Measurements from ENCODE around the gene PLXNA4. TPM values are rescaled to one million over a fixed set of nuclear protein-coding genes. Genes with fewer than 3 reads are reported as not detected.
A peak's percentile ranks its signal among the peaks of the same experiment; 100 is the strongest.

Gene PLXNA4
- total RNA-seq, 2 donors from 2014 or later, result 0.41 to 2.8 TPM

- Histone ChIP-seq H3K36me3 (no peaks in the 10 kb centered on the region), H3K27ac (no peak overlapping the region), H3K4me3 (no peak overlapping the region), H3K4me1 (replicated peaks) (no peaks in the 10 kb centered on the region), H3K9me3 (no peaks in the 10 kb centered on the region), H3K27me3 (replicated peaks; ENCODE audit: insufficient read depth) (no peaks in the 10 kb centered on the region)
- 93% methylated on average over 4 of the region's 4 CpGs for WGBS
- TF ChIP-seq POLR2A (IDR thresholded peaks at IDR 0.05) (no peak), CTCF (IDR thresholded peaks at IDR 0.05) (no peak), POLR2AphosphoS5 (IDR thresholded peaks at IDR 0.05) (no peak)
- intact Hi-C loops (cut with DNase I), result no loop called here
- DNase-seq (ENCODE audit: low spot score), result no peak
Measured at GRCh38 chr7:132115028-132115427, 461.2 kb downstream of the PLXNA4 start.

- Histone ChIP-seq H3K27me3 (replicated peaks; ENCODE audit: insufficient read depth) (no peaks in the 10 kb centered on the region), H3K9me3 (no peaks in the 10 kb centered on the region), H3K27ac (no peak overlapping the region), H3K4me1 (replicated peaks) (no peaks in the 10 kb centered on the region), H3K36me3 (no peaks in the 10 kb centered on the region), H3K4me3 (no peak overlapping the region)
- TF ChIP-seq POLR2AphosphoS5 (IDR thresholded peaks at IDR 0.05) (no peak), CTCF (IDR thresholded peaks at IDR 0.05) (no peak), POLR2A (IDR thresholded peaks at IDR 0.05) (no peak)
- DNase-seq (ENCODE audit: low spot score), result no peak
- intact Hi-C loops (cut with DNase I), result no loop called here
- 86% methylated on average over 9 of the region's 9 CpGs for WGBS
Measured at GRCh38 chr7:132114411-132114810, 461.9 kb downstream of the PLXNA4 start.

DNA sequence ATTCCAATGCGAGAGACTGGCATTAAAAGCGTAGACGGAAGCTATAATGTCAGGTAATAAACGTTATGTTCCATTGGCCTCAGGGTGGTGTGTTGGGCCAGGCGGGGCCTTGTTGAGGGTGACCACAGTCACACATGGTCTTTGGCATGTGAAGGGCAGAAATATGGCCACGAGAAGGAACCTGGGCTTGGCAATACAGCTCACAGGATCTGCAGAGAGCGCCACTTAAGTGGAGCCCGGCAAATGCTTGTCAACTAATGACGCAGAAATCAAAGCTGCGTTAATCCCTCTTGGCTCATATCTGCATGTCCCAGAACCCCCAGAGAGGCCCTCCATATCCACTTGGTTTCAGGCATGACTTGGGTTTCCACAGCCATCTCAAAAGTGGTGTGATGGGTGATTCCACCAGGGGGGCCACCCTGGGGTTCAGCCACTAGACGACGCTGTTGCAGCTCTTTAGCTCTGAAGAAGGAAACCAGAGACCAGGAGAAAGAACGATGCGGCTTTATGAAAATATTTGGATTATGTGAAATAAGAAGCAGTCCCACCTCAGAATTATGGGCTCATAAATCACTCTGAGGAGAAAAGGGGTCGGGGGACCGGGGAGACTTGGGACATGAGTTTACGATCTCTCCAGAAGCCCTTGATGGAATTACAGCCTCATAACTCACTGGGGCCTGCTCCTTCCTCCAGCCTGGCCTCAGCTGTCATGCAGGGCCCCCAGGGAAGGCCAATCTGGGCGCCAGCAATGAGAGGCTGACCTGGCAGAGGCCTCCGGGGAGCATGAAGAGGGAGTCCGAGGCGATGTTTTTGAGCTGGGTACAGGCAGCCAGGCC lies 462.5 kb downstream of the PLXNA4 start:
- 44% methylated on average over 21 of the region's 21 CpGs for WGBS
- TF ChIP-seq CTCF (IDR thresholded peaks at IDR 0.05), result peak in 3 of 4 experiments; percentile 13 to 23 (median 18)
- no peak for TF ChIP-seq POLR2A (IDR thresholded peaks at IDR 0.05)
- TF ChIP-seq POLR2AphosphoS5 (IDR thresholded peaks at IDR 0.05), result no peak
- H3K9me3 ChIP-seq, result no peaks in the 10 kb centered on the region
- intact Hi-C loops (cut with DNase I), result no loop called here
- H3K4me3 ChIP-seq, result no peak overlapping the region
- H3K27ac ChIP-seq, result no peak overlapping the region
- no peak for DNase-seq (ENCODE audit: low spot score)
- H3K4me1 ChIP-seq (replicated peaks), result no peaks in the 10 kb centered on the region
- H3K36me3 ChIP-seq, result no peaks in the 10 kb centered on the region
- H3K27me3 ChIP-seq (replicated peaks; ENCODE audit: insufficient read depth), result no peaks in the 10 kb centered on the region

- Histone ChIP-seq H3K4me1 (replicated peaks) (no peaks in the 10 kb centered on the region), H3K27ac (no peak overlapping the region), H3K9me3 (no peaks in the 10 kb centered on the region), H3K27me3 (replicated peaks; ENCODE audit: insufficient read depth) (no peaks in the 10 kb centered on the region), H3K4me3 (no peak overlapping the region), H3K36me3 (no peaks in the 10 kb centered on the region)
- intact Hi-C loops (cut with DNase I), result no loop called here
- DNase-seq (ENCODE audit: low spot score), result no peak
- WGBS, result 76% methylated on average over 4 of the region's 4 CpGs
- no peak for TF ChIP-seq CTCF (IDR thresholded peaks at IDR 0.05)
- TF ChIP-seq POLR2AphosphoS5 (IDR thresholded peaks at IDR 0.05), result no peak
- TF ChIP-seq POLR2A (IDR thresholded peaks at IDR 0.05), result no peak
Measured at GRCh38 chr7:132112657-132113056, 463.6 kb downstream of the PLXNA4 start.

GRCh38 chr7:132112106-132112505 lies 464.2 kb downstream of the PLXNA4 start:
- Histone ChIP-seq H3K4me1 (replicated peaks) (no peaks in the 10 kb centered on the region), H3K9me3 (no peaks in the 10 kb centered on the region), H3K27ac (no peak overlapping the region), H3K36me3 (no peaks in the 10 kb centered on the region), H3K27me3 (replicated peaks; ENCODE audit: insufficient read depth) (no peaks in the 10 kb centered on the region), H3K4me3 (no peak overlapping the region)
- WGBS, result 93% methylated on average over 2 of the region's 2 CpGs
- DNase-seq (ENCODE audit: low spot score), result no peak
- intact Hi-C loops (cut with DNase I), result no loop called here
- TF ChIP-seq POLR2AphosphoS5 (IDR thresholded peaks at IDR 0.05) (no peak), CTCF (IDR thresholded peaks at IDR 0.05) (no peak), POLR2A (IDR thresholded peaks at IDR 0.05) (no peak)

All from prostate gland (tissue), 2 donors.